Forelimb muscle (tissue), 1 donor: Measurements from ENCODE around the gene FSD1. TPM values are rescaled to one million over a fixed set of nuclear protein-coding genes. Genes with fewer than 3 reads are reported as not detected.

Experiments
- DNase-seq: peaks from one replicate; pipeline ENCODE4 v3.0.0-alpha.2; 2013; ENCODE audit warnings: low read depth
- polyA plus RNA-seq: library from polyadenylated mRNA; unstranded; fragments of 120-200 nt; gene quantifications from one replicate; pipeline ENCODE4 v1.2.1, GENCODE V29; 2013; ENCODE audit not compliant: insufficient read length

FSD1 gene
- polyA plus RNA-seq, 1 donor: 2.4 TPM

DNA sequence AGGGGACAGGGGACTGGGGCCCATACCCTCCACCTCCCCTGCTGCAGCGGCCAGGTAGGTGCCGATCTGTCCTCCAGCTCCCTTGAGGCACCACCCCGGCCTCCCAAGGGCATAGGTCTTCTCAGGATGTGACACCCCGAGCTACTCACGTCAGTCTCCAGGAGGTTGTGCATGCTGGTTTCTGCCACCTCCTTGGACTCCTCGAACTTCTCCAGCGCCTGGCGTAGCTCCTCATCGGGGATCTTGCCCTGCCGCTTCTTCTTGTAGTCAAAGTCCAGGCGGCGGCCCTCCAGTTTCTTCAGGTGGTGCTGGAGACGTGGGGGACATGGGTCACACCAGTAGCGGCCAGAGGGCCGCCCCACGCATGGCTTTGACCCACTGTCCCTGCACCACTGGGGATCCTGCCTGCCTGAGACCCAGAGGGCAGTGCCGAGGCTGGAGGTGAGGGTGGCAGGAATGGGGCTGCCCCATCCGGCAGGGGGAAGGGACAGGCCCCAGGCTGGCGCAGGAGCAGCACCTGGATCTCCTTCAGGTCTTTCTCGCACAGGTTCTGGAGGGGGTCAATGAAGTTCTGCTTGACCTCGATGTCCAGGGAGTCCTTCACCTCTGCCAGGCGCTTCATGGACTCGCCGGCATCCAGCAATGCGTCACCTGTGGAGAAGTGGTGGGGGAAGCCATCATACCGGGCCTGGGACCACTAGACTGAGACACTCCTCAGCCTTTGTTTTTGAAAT, 59.3 kb downstream of the FSD1 start:
- DNase-seq: no peak

DNA sequence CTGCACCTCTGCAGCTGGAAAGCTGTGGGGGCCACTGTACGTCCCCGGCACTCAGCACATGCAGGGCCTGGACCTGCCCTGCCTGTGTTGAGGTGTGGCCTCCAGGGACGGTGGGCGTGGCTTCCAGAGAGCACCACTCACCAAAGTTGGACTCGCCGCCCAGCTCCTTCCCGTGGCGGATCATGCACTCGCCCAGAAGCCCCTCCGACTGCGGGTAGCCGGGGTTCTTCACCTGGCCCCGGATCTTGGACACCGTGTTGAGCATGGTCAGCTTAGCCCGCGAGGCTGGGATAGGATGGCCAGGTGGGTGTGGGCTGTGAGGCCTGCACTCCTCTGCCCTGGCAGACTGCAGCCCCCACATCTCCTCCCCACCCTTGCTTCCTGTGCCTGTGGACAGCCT, 60.9 kb downstream of the FSD1 start:
- DNase-seq: no peak

- DNase-seq: no peak
These were observed 61.6 kb downstream of the FSD1 start for GRCh38 chr19:4365791-4366665.

DNA sequence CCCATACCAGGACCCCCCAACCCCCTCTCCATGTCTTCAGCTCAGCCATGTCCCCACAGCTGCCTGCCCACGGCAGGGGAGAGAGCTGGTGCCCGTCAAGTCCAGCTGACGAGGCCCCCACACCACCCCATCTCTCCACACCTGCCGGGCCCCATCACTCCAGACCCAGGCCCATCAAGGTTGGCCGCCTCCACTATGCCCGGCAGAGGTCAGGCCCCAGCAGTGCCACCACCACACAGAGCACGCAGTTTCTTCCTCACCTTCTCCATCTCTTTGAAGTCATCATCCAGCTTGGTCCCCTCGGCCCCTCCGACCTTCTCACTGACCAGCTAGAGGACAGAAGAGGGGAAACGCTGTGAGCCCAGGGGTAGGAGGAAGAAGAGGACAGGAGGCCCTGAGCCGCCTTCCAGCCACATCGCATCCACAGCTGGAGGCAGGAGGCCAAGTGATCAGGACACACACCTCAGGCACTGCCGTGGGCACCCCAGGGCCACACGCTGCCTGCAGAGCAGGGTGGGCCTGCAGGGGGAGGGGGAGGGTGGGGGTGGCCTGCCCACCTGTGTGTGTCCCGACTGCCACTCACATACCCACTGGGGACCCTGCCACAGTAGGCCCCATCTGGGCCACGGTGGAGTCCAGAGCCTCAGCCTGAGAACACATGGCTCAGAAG, 62.4 kb downstream of the FSD1 start:
- no peak for DNase-seq

GRCh38 chr19:4367336-4367723, 62.9 kb downstream of the FSD1 start:
- no peak for DNase-seq

- no peak for DNase-seq
These were observed 63.4 kb downstream of the FSD1 start for GRCh38 chr19:4367781-4368127.

DNA sequence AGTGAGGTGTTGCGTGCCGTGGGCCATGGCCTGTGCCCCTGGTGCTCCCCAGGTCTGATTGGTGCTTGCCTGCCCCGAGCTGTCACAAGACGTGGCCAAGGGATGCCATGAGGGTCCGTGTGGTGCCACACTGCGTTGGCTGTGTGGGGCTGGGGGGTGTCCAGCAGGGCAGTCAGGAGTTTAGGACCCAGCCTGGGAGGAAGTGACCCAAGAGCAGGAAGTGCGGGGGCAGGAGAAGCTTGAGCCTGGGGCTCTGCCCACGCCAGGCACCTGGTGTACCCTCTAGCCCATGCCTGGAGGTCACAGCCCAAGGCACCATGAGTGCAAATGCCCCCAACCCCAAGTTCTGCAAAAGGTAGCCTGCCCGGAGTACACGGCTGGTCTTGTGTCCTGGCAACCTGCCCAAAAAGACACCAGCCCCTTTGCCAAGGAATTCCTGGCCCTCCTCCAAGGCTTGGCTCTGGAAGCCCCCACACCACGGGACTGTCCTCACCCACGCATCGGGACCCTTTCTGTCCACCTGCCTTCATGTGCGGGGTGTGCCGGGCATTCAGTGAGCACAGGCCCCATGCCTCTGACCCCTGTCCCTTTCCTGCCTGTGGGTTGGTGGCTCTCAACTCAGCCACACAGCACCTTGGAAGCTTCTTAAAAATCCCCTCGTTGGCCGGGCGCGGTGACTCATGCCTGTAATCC, 63.9 kb downstream of the FSD1 start:
- DNase-seq: no peak

DNA sequence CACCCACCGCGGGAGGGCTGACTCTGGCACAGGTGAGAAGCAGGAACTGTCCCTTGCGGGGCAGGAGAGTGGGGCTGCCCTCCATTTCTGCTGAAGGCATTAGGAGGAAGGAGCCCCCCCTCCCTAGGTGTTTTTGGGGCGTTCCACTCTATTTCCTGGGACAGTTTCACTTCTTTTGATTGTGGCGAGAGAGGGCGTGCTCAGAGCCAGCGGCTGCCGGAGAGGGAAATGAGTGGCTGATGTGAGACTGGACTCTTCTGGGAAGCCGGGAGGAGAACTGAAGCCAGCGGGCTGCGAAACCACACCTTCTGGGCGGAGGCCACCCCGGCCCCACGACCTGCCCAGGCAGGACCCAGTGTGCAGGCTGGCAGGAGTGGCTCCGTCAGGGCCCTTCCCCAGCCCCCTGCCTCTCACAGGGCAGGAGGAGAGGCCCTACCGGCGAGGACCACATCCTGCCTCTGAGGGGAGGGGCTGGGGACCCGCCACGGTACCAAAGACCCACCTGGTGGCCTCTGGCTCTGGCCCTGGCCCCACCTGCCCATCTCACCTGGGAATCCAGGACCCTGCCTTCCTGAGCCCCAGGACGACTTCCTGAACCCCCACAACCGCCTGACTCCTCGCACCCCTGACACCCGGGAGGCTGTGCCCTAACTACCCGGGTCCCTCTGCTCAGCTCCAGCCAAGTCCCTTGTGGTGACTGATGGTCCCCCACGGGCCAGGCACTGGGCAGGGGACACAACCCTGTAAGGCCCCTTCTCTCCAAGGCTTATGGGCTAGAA, 64.9 kb downstream of the FSD1 start:
- no peak for DNase-seq

DNA sequence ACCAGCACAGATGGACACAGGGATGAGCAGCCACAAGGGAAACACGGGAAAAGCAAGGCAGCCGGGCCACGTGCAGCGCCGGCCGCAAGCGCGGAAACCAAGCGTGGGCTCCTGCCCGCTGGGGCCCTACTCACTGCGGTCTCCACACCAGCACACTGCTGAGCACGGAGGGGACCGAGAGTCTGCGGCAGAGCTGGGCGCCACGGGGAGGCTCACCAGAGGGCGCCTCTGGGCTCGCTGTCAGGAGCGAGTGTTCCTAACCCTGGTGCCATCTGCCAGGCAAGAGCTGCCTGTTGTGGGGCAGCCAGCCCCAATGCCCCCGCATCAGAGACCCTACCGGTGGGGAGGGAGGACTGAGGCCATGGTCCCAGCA, 65.5 kb downstream of the FSD1 start:
- no peak for DNase-seq

GRCh38 chr19:4370418-4371041, 66.1 kb downstream of the FSD1 start:
- no peak for DNase-seq

GRCh38 chr19:4371247-4372164, 67.1 kb downstream of the FSD1 start:
- DNase-seq: no peak

DNA sequence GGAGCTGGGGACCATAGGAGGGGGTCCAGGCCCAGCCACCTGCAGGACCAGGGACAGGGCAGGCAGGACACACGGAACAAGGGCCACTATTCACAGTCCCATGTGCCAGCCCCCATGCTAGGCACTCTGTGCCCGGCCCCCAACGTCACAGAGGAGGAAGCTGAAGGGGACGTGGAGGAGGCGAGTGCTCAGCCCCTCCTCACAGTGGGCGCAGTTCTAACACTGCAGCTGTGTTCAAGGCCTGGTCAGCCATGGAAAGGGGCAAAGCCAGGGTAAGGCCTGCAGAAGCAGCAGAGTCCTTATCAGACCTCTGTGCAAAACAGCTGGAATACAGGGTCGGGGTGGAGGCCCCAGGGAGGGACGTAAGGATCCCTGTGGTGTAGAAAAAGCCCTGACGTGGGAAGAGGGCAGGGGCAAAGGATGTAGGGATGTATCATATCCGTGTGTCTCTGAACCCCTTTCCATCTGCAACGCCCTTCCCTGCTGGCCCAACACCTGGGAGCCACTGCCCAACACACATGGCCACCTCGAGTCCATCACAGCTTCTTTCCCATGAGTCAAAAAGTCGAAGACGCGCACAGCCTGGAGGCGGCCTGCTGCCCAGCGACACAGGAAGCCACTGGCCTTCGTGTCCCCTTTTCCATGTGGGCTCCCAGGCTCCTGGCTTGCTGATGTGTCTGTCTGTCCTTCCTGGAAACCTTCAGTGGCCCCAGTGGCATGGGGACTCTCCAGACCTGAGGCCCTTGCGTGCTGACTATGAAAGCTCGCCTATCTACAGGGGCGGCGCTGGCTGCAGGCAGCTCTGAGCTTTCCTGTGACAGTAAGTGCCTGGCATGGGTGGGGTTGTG, 68.0 kb downstream of the FSD1 start:
- DNase-seq: no peak

- no peak for DNase-seq
These were observed 68.6 kb downstream of the FSD1 start for GRCh38 chr19:4373013-4373367.

Other genes with a start within 250 kb of the FSD1 start
- 8.0 TPM for gene ZBTB7A, start 237.7 kb upstream of the FSD1 start, polyA plus RNA-seq
- gene MAP2K2, start 180.5 kb upstream of the FSD1 start, polyA plus RNA-seq: 119 TPM
- gene CREB3L3, start 151.0 kb upstream of the FSD1 start, polyA plus RNA-seq: not detected
- 11.2 TPM for gene SIRT6, start 122.0 kb upstream of the FSD1 start, polyA plus RNA-seq
- gene ANKRD24, start 121.9 kb upstream of the FSD1 start, polyA plus RNA-seq: 2.9 TPM
- gene EBI3, start 75.1 kb upstream of the FSD1 start, polyA plus RNA-seq: 0.38 TPM
- gene YJU2, start 57.5 kb upstream of the FSD1 start, polyA plus RNA-seq: 12.9 TPM
- 117 TPM for gene SHD, start 25.3 kb upstream of the FSD1 start, polyA plus RNA-seq
- 0.46 TPM for gene TMIGD2, start 2.2 kb upstream of the FSD1 start, polyA plus RNA-seq
- 4.9 TPM for gene STAP2, start 34.2 kb downstream of the FSD1 start, polyA plus RNA-seq
- gene MPND, start 39.0 kb downstream of the FSD1 start, polyA plus RNA-seq: 15.9 TPM
- gene SH3GL1, start 95.9 kb downstream of the FSD1 start, polyA plus RNA-seq: 57.7 TPM
- 11.1 TPM for gene CHAF1A, start 98.0 kb downstream of the FSD1 start, polyA plus RNA-seq
- 106 TPM for gene UBXN6, start 153.2 kb downstream of the FSD1 start, polyA plus RNA-seq
- gene HDGFL2, start 167.7 kb downstream of the FSD1 start, polyA plus RNA-seq: 70.0 TPM
- gene PLIN4, start 213.9 kb downstream of the FSD1 start, polyA plus RNA-seq: 12.8 TPM
- 2.9 TPM for gene PLIN5, start 230.6 kb downstream of the FSD1 start, polyA plus RNA-seq
- gene LRG1, start 235.4 kb downstream of the FSD1 start, polyA plus RNA-seq: 0.49 TPM